K562 (cell line): ENCODE results near the gene TXN2. TPM values are rescaled to one million over a fixed set of nuclear protein-coding genes. Genes with fewer than 3 reads are reported as not detected.

Source experiments
- HDAC1 ChIP-seq, 2 experiments: fragments of 450-650 bp; IDR thresholded peaks; 2 replicates each; pipeline ENCODE4 v1.6.1; 2016 to 2017; ENCODE audit warnings: inconsistent platforms in 1 of 2, mild to moderate bottlenecking in 1 of 2, moderate library complexity in 1 of 2
- PHF8 ChIP-seq: fragments of 200-600 bp; sonication (generic); IDR thresholded peaks from 2 replicates; pipeline ENCODE4 v1.6.1; 2012; ENCODE audit warnings: mixed run types, mild to moderate bottlenecking, inconsistent platforms, low read length, moderate library complexity, borderline replicate concordance
- ZFX ChIP-seq: sonication (generic); formaldehyde crosslinking; IDR thresholded peaks from 2 replicates; pipeline ENCODE4 v1.8.0; 2022; ENCODE audit warnings: mild to moderate bottlenecking, missing genetic modification reagents, moderate library complexity
- ZNF707 ChIP-seq: fragments of 250-450 bp; sonication (Bioruptor Pico); conservative IDR thresholded peaks from 2 replicates; pipeline ENCODE4 v1.8.0; 2022; ENCODE audit warnings: inconsistent platforms, mild to moderate bottlenecking, moderate library complexity
- ZNF830 ChIP-seq: fragments of 250-450 bp; sonication (Bioruptor Pico); IDR thresholded peaks from 2 replicates; pipeline ENCODE4 v1.5.0; 2021; ENCODE audit warnings: mild to moderate bottlenecking
- polyA plus RNA-seq, 8 experiments: library from polyadenylated mRNA; depleted of rRNA in 4 of 8; stranded (reverse) in 5 of 8; unstranded in 3 of 8; fragments of >200 nt; fragmentation: Nextera tagmentation in 2 of 8; fragmentation: Illumina TruSeq in 1 of 8; extraction: Ambion mirVana in 2 of 8; extraction: Trizol in 1 of 8; gene quantifications; 2 replicates each; pipeline versions ENCODE4 v1.2.1 to v1.2.3, GENCODE V29; 2011 to 2014; ENCODE audit warnings: inconsistent platforms in 1 of 8, missing spikeins in 1 of 8
- total RNA-seq, 7 experiments: library from RNA; depleted of rRNA in 6 of 7; stranded (reverse); fragments of >200 nt in 6 of 7; fragmentation: Illumina TruSeq in 2 of 7; extraction: Trizol in 2 of 7; gene quantifications; 2 replicates each; pipeline versions ENCODE4 v1.2.1 to v1.2.3, GENCODE V29; 2011 to 2021; ENCODE audit warnings: low replicate concordance in 1 of 7
- TF ChIP-seq, protein P1 (sequence below): fragments of 200-800 bp; sonication (Bioruptor generic); IDR thresholded peaks from 2 replicates; pipeline ENCODE4 v1.6.1; 2017; ENCODE audit warnings: missing genetic modification characterization, missing compliant biosample characterization
- TF ChIP-seq, protein P2 (sequence below): sonication (generic); formaldehyde crosslinking; IDR thresholded peaks from 2 replicates; pipeline ENCODE4 v1.8.0; 2022; ENCODE audit warnings: mild to moderate bottlenecking, missing genetic modification reagents, borderline replicate concordance
- TF ChIP-seq, protein P3 (sequence below): fragments of 450-650 bp; formaldehyde crosslinking; IDR thresholded peaks from 2 replicates; pipeline ENCODE4 v1.4.0; 2022; ENCODE audit warnings: mild to moderate bottlenecking, moderate library complexity

TXN2 gene
- total and polyA plus RNA-seq, 9 of the 15 experiments (the other 6 are each of a cell fraction or from before 2014, with no cell fraction given): 48.5 to 399 (median 118) TPM

DNA sequence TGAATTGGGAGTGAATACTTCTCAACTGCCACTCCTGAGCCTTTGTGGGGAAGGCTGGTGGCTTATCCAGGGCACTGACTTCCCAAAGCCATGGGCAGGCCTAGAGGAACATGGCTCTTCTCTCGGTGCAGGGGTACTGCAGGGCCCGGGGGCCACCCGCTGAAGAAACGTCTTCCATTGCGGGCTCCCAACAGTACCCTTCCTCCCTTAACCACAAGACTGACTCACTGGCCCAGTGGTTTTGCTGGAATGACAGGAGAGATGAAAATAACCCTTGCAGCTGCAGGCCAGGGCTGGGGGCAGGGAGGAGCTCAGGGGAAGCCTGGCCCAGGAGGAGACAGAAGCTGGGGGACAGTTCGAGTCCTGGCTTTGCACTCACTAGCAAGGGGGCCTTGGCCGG is 13.5 kb downstream of the TXN2 start (continued):
- TF ChIP-seq HDAC1 (IDR thresholded peaks at IDR 0.05): 0 out of 4 replicates have a peak, but pooled peaks of 1 of the 2 experiments have one; percentile 30
- no peak for TF ChIP-seq PHF8
- TF ChIP-seq ZFX (CRISPR knock-in tag): peak; percentile 47; the same call in 1 of the 2 replicates
- no peak for TF ChIP-seq ZNF830 (CRISPR knock-in tag)
- TF ChIP-seq ZNF707 (CRISPR knock-in tag): no peak
- TF ChIP-seq, protein P1, sequence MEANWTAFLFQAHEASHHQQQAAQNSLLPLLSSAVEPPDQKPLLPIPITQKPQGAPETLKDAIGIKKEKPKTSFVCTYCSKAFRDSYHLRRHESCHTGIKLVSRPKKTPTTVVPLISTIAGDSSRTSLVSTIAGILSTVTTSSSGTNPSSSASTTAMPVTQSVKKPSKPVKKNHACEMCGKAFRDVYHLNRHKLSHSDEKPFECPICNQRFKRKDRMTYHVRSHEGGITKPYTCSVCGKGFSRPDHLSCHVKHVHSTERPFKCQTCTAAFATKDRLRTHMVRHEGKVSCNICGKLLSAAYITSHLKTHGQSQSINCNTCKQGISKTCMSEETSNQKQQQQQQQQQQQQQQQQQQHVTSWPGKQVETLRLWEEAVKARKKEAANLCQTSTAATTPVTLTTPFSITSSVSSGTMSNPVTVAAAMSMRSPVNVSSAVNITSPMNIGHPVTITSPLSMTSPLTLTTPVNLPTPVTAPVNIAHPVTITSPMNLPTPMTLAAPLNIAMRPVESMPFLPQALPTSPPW: peak; percentile 75
- TF ChIP-seq, protein P2, sequence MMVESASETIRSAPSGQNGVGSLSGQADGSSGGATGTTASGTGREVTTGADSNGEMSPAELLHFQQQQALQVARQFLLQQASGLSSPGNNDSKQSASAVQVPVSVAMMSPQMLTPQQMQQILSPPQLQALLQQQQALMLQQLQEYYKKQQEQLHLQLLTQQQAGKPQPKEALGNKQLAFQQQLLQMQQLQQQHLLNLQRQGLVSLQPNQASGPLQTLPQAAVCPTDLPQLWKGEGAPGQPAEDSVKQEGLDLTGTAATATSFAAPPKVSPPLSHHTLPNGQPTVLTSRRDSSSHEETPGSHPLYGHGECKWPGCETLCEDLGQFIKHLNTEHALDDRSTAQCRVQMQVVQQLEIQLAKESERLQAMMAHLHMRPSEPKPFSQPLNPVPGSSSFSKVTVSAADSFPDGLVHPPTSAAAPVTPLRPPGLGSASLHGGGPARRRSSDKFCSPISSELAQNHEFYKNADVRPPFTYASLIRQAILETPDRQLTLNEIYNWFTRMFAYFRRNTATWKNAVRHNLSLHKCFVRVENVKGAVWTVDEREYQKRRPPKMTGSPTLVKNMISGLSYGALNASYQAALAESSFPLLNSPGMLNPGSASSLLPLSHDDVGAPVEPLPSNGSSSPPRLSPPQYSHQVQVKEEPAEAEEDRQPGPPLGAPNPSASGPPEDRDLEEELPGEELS: no peak
- TF ChIP-seq, protein P3, sequence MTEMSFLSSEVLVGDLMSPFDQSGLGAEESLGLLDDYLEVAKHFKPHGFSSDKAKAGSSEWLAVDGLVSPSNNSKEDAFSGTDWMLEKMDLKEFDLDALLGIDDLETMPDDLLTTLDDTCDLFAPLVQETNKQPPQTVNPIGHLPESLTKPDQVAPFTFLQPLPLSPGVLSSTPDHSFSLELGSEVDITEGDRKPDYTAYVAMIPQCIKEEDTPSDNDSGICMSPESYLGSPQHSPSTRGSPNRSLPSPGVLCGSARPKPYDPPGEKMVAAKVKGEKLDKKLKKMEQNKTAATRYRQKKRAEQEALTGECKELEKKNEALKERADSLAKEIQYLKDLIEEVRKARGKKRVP (CRISPR knock-in tag): 0 out of 2 replicates have a peak, but pooled peaks have one; percentile 23
- TF ChIP-seq, all 486 proteins: peak for 58
